Activated T-helper 1 cell treated with anti-CD3 and anti-CD28 coated beads, Interleukin-2, amount 50 U/mL, for 16 hours (primary cell): ENCODE results near the gene C2orf72.
"Not testable (repeated sequence)": the region's sequence is repeated elsewhere in the genome, so short reads cannot be mapped to it uniquely, and the experiment has no call there.

Experiments
- DNase-seq, 2 donors: peaks; one replicate each; pipeline ENCODE4 v3.0.0-alpha.2; 2020; ENCODE audit warnings: low read depth in 1 of 2, low spot score in 1 of 2

The C2orf72 gene

GRCh38 chr2:231067531-231067930, 30.2 kb downstream of the C2orf72 start:
- DNase-seq: not testable (repeated sequence)

GRCh38 chr2:231068525-231069222, 31.4 kb downstream of the C2orf72 start:
- no peak for DNase-seq

- no peak for DNase-seq
These were observed 32.2 kb downstream of the C2orf72 start for GRCh38 chr2:231069379-231070054.

GRCh38 chr2:231084565-231084964, 47.2 kb downstream of the C2orf72 start:
- DNase-seq: no peak

- DNase-seq: no peak
These were observed 51.4 kb downstream of the C2orf72 start for GRCh38 chr2:231088754-231089153.

- no peak for DNase-seq
These were observed 56.6 kb downstream of the C2orf72 start for GRCh38 chr2:231093933-231094332.

GRCh38 chr2:231094736-231095346, 57.5 kb downstream of the C2orf72 start:
- DNase-seq: no peak
